Chondrocyte (in vitro differentiated cells): ENCODE results near the gene ISG15. TPM values are rescaled to one million over a fixed set of nuclear protein-coding genes. Genes with fewer than 3 reads are reported as not detected.

Source experiments
- DNase-seq: peaks from one replicate; pipeline ENCODE4 v3.0.0; 2021; ENCODE audit warnings: mixed read lengths, low spot score
- H3K27ac Mint-ChIP-seq: one replicate; pipeline ENCODE4 v1.8.0; 2021; ENCODE audit warnings: mild to moderate bottlenecking, moderate library complexity, mixed read lengths; ENCODE audit not compliant: unreplicated experiment
- H3K27me3 Mint-ChIP-seq: 2 replicates; pipeline ENCODE4 v1.8.0; 2021; ENCODE audit warnings: low read depth, mixed read lengths
- H3K36me3 Mint-ChIP-seq: 2 replicates; pipeline ENCODE4 v1.8.0; 2021; ENCODE audit warnings: low read depth, mixed read lengths
- H3K4me1 Mint-ChIP-seq: 2 replicates; pipeline ENCODE4 v1.8.0; 2021; ENCODE audit warnings: low read depth, mild to moderate bottlenecking, mixed read lengths
- H3K4me3 Mint-ChIP-seq: one replicate; pipeline ENCODE4 v1.8.0; 2021; ENCODE audit warnings: mild to moderate bottlenecking, moderate library complexity, mixed read lengths; ENCODE audit not compliant: unreplicated experiment
- H3K9me3 Mint-ChIP-seq: 2 replicates; pipeline ENCODE4 v1.8.0; 2021; ENCODE audit warnings: low read depth, mixed read lengths
- CTCF ChIP-seq: fragments of 200-600 bp; sonication (generic); IDR thresholded peaks from 2 replicates; pipeline ENCODE4 v1.5.0; 2021; ENCODE audit warnings: antibody characterized with exemption, mild to moderate bottlenecking, moderate library complexity
- total RNA-seq: library from RNA; stranded (reverse); gene quantifications from 3 replicates; pipeline ENCODE4 v1.2.1, GENCODE V29; 2021

Gene ISG15
- total RNA-seq, 1 donor from 2014 or later: 42.2 TPM

DNA sequence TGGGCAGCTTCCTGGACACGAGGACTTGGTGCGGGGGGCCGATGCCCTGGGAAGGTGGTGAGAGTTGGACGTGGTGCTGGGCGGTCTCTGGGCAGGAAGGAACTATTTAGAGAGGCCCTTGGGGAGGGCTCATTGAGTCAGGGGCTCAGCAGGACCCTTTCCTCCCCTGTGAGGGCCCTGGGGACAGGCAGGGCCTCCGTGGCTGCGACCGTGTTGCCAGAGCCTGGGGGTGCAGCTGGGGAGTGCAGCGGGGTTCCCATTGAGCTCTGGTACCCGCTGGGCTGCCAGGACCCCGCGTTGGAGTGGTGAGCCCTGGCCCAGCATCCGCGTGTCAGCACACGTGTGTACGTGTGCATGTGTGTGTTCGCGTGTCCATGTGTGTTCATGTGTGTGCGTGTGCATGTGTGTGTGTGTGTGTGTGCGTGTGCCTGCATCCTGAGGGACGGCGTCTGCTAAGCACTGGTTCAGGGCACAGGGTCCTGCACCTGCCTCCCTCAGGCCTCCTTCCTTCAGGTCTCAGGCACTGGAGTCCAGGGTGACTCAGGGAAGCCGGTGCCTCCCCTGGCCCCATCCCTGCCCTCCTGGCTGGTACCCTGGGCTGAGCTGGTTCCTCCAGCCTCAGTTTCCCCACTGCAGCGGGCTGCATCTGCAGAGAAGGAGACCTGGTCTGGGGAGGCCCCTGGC, 50.1 kb downstream of the ISG15 start:
- Mint-ChIP-seq H3K27me3 (no peaks in the 10 kb centered on the region), H3K4me3 (no peak overlapping the region), H3K4me1 (peaks cover 16% of the 10 kb centered on the region)

More for the DNA sequence above, 50.1 kb downstream of the ISG15 start:
- Mint-ChIP-seq H3K27ac (no peak overlapping the region), H3K9me3 (no peaks in the 10 kb centered on the region), H3K36me3 (no peaks in the 10 kb centered on the region)
- TF ChIP-seq CTCF: no peak
- no peak for DNase-seq

Other genes starting within 250 kb of the ISG15 start
- 3.1 to 73.8 TPM (median 3.4 TPM) in 3 replicates for gene SAMD11, start 89.6 kb upstream of the ISG15 start, total RNA-seq
- gene NOC2L, start 54.2 kb upstream of the ISG15 start, total RNA-seq: 50.6 to 63.8 TPM (median 52.0 TPM) in 3 replicates
- 17.4 to 24.3 TPM (median 19.1 TPM) in 3 replicates for gene KLHL17, start 52.9 kb upstream of the ISG15 start, total RNA-seq
- 0.17 to 0.73 TPM (median 0.38 TPM) in 3 replicates for gene PLEKHN1, start 47.0 kb upstream of the ISG15 start, total RNA-seq
- gene PERM1, start 31.4 kb upstream of the ISG15 start, total RNA-seq: 0.12 to 0.37 TPM (median 0.31 TPM) in 3 replicates
- gene HES4, start 13.4 kb upstream of the ISG15 start, total RNA-seq: 56.6 to 137 TPM (median 136 TPM) in 3 replicates
- 138 to 221 TPM (median 219 TPM) in 3 replicates for gene AGRN, start 6.6 kb downstream of the ISG15 start, total RNA-seq
- not detected in 3 replicates for gene RNF223, start 60.8 kb downstream of the ISG15 start, total RNA-seq
- 9.2 to 15.1 TPM (median 9.2 TPM) in 3 replicates for gene C1orf159, start 102.6 kb downstream of the ISG15 start, total RNA-seq
- gene TTLL10, start 160.4 kb downstream of the ISG15 start, total RNA-seq: not detected in 3 replicates
- not detected in 3 replicates for gene TNFRSF18, start 193.1 kb downstream of the ISG15 start, total RNA-seq
- 0.24 to 0.59 TPM in 2 of 3 replicates, not detected in the other for gene TNFRSF4, start 200.7 kb downstream of the ISG15 start, total RNA-seq
- gene SDF4, start 218.5 kb downstream of the ISG15 start, total RNA-seq: 164 to 191 TPM (median 165 TPM) in 3 replicates
- 37.4 to 39.6 TPM (median 39.6 TPM) in 3 replicates for gene B3GALT6, start 218.7 kb downstream of the ISG15 start, total RNA-seq
- gene C1QTNF12, start 233.2 kb downstream of the ISG15 start, total RNA-seq: 1.3 to 2.1 TPM (median 1.7 TPM) in 3 replicates